ENCODE results near the gene EFNA3. TPM values are rescaled to one million over a fixed set of nuclear protein-coding genes. Genes with fewer than 3 reads are reported as not detected.

The EFNA3 gene
- total RNA-seq, 1 experiment from 2014 or later, result 20.4 TPM

DNA sequence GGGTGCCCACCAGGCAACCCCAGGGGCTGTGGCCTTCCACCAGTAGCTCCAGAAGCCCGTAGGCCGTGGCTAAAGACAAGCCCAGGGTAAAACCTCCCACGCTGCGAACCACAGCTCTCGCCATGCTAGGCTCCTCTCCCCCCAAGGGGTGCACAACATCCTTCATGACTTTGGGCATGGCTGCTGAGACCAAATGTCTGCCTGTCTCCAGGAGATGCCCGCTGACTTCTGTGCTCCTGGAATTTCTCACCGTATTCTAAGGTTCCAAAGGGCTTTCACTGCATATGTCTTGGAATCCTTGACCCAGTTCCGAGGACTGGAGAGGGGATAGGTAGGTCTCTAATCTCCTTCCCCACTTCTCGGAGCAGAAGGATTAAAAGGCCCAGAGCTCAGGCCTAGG lies 45.1 kb upstream of the EFNA3 start, which contains the start of the genes DCST1 and DCST2:
TSS of gene DCST1 (plus strand) at position 301 of the 400 bp plus-strand sequence. CDS start 213 bp downstream, outside the sequence.
TSS of gene DCST2 (minus strand) at position 258 of the 400 bp plus-strand sequence. CDS start at position 178, 80 bp downstream.
- H3K27ac ChIP-seq (ENCODE audit: low read depth, low read length), result no peak within 1 kb of the TSS
- no peaks in the 10 kb centered on the region for H3K79me2 ChIP-seq (ENCODE audit: insufficient read depth, low read length)
- H4K20me1 ChIP-seq (ENCODE audit: insufficient read depth), result no peaks in the 10 kb centered on the region
- peaks cover 0 to 7% of the 10 kb centered on the region in 2 experiments; a peak in 2 of 4 replicates for H3K4me1 ChIP-seq (ENCODE audit: control insufficient read depth in 1 of 2, insufficient read depth in 2 of 2, low read length in 2 of 2)
- DNase-seq (ENCODE audit: low read depth, low spot score) (no peak), ATAC-seq (no peak)
- TF ChIP-seq JUND (IDR thresholded peaks at IDR 0.05) (no peak), SIN3A (IDR thresholded peaks at IDR 0.05; ENCODE audit: low read depth) (no peak), CBX3 (IDR thresholded peaks at IDR 0.05; ENCODE audit: low read depth) (no peak), EZH2 (IDR thresholded peaks at IDR 0.05) (no peak), CEBPB (IDR thresholded peaks at IDR 0.05; ENCODE audit: low read depth) (no peak), SRF (IDR thresholded peaks at IDR 0.05; ENCODE audit: low read depth) (no peak), ZNF274 (IDR thresholded peaks at IDR 0.05; ENCODE audit: low read depth, low read length) (no peak), TCF7L2 (IDR thresholded peaks at IDR 0.05; ENCODE audit: borderline replicate concordance, extremely low read depth, insufficient read depth, insufficient read length) (no peak), YY1 (IDR thresholded peaks at IDR 0.05; ENCODE audit: extremely low read depth, insufficient replicate concordance, low read depth, low read length) (no peak), EGR1 (IDR thresholded peaks at IDR 0.05; ENCODE audit: low read depth) (no peak), POLR2A (IDR thresholded peaks at IDR 0.05; ENCODE audit: borderline replicate concordance, extremely low read depth, insufficient read depth, insufficient read length) (no peak), MAX (IDR thresholded peaks at IDR 0.05) (no peak), ZFX (IDR thresholded peaks at IDR 0.05) (no peak), FOSL1 (IDR thresholded peaks at IDR 0.05; ENCODE audit: low read depth) (no peak)
- TF ChIP-seq, protein P1, sequence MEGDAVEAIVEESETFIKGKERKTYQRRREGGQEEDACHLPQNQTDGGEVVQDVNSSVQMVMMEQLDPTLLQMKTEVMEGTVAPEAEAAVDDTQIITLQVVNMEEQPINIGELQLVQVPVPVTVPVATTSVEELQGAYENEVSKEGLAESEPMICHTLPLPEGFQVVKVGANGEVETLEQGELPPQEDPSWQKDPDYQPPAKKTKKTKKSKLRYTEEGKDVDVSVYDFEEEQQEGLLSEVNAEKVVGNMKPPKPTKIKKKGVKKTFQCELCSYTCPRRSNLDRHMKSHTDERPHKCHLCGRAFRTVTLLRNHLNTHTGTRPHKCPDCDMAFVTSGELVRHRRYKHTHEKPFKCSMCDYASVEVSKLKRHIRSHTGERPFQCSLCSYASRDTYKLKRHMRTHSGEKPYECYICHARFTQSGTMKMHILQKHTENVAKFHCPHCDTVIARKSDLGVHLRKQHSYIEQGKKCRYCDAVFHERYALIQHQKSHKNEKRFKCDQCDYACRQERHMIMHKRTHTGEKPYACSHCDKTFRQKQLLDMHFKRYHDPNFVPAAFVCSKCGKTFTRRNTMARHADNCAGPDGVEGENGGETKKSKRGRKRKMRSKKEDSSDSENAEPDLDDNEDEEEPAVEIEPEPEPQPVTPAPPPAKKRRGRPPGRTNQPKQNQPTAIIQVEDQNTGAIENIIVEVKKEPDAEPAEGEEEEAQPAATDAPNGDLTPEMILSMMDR (IDR thresholded peaks at IDR 0.05 in 2 of 3, conservative IDR thresholded peaks at IDR 0.05 in 1 of 3; ENCODE audit: borderline replicate concordance in 1 of 3, insufficient read depth in 1 of 3, low read depth in 2 of 3, low read length in 2 of 3), result no peak
- TF ChIP-seq, protein P2, sequence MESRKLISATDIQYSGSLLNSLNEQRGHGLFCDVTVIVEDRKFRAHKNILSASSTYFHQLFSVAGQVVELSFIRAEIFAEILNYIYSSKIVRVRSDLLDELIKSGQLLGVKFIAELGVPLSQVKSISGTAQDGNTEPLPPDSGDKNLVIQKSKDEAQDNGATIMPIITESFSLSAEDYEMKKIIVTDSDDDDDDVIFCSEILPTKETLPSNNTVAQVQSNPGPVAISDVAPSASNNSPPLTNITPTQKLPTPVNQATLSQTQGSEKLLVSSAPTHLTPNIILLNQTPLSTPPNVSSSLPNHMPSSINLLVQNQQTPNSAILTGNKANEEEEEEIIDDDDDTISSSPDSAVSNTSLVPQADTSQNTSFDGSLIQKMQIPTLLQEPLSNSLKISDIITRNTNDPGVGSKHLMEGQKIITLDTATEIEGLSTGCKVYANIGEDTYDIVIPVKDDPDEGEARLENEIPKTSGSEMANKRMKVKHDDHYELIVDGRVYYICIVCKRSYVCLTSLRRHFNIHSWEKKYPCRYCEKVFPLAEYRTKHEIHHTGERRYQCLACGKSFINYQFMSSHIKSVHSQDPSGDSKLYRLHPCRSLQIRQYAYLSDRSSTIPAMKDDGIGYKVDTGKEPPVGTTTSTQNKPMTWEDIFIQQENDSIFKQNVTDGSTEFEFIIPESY (IDR thresholded peaks at IDR 0.05; ENCODE audit: extremely low read depth, insufficient replicate concordance, low read length), result no peak
- TF ChIP-seq, protein P3, sequence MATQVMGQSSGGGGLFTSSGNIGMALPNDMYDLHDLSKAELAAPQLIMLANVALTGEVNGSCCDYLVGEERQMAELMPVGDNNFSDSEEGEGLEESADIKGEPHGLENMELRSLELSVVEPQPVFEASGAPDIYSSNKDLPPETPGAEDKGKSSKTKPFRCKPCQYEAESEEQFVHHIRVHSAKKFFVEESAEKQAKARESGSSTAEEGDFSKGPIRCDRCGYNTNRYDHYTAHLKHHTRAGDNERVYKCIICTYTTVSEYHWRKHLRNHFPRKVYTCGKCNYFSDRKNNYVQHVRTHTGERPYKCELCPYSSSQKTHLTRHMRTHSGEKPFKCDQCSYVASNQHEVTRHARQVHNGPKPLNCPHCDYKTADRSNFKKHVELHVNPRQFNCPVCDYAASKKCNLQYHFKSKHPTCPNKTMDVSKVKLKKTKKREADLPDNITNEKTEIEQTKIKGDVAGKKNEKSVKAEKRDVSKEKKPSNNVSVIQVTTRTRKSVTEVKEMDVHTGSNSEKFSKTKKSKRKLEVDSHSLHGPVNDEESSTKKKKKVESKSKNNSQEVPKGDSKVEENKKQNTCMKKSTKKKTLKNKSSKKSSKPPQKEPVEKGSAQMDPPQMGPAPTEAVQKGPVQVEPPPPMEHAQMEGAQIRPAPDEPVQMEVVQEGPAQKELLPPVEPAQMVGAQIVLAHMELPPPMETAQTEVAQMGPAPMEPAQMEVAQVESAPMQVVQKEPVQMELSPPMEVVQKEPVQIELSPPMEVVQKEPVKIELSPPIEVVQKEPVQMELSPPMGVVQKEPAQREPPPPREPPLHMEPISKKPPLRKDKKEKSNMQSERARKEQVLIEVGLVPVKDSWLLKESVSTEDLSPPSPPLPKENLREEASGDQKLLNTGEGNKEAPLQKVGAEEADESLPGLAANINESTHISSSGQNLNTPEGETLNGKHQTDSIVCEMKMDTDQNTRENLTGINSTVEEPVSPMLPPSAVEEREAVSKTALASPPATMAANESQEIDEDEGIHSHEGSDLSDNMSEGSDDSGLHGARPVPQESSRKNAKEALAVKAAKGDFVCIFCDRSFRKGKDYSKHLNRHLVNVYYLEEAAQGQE (IDR thresholded peaks at IDR 0.05; ENCODE audit: low read depth), result no peak
- BruUV-seq (replicated peaks), result no TSS peak
- ChIA-PET CTCF (no interaction called here), POLR2A (no interaction called here), RAD21 (ENCODE audit: low non-redundant PET in 1 of 2, low total read pairs in 2 of 2, uncharacterized antibody in 2 of 2, unreplicated experiment in 2 of 2) (no interaction called here)
- no peak within 1 kb of the TSS for H2AFZ ChIP-seq (ENCODE audit: low read depth, low read length, poor library complexity, severe bottlenecking)
- no peak within 1 kb of the TSS for H3K4me2 ChIP-seq (ENCODE audit: low read length)
- H3K27me3 ChIP-seq (ENCODE audit: insufficient read depth, low read length), result no peaks in the 10 kb centered on the region
- H3K9me2 ChIP-seq (ENCODE audit: insufficient read depth), result no peaks in the 10 kb centered on the region
- intact Hi-C loops (cut with micrococcal nuclease), result no loop called here
- no peaks in the 10 kb centered on the region for H3K9me3 ChIP-seq (ENCODE audit: control insufficient read depth in 1 of 2, insufficient read depth in 1 of 2, low read depth in 1 of 2, low read length in 2 of 2)
- no peak within 1 kb of the TSS for H3K4me3 ChIP-seq (replicated peaks in 1 of 2; ENCODE audit: low read depth in 1 of 2, low read length in 2 of 2)
- H3K9ac ChIP-seq (ENCODE audit: low read length), result no peak within 1 kb of the TSS
- H3K36me3 ChIP-seq (ENCODE audit: control insufficient read depth in 1 of 2, insufficient read depth in 2 of 2, low read length in 2 of 2), result no peaks in the 10 kb centered on the region

Measured in HCT116 (cell line).